AG04450 (cell line): Measurements from ENCODE around the gene DDX54. TPM values are rescaled to one million over a fixed set of nuclear protein-coding genes. Genes with fewer than 3 reads are reported as not detected.

Experiments used
- CTCF ChIA-PET: fragments of 300-600, 350-600 bp; formaldehyde crosslinking; extraction: SDS; loops from one replicate; lab custom pipeline; 2022; ENCODE audit warnings: antibody characterized with exemption, inconsistent platforms; lab: Charles Lee
- POLR2A ChIA-PET: fragments of 350-600 bp; formaldehyde crosslinking; extraction: SDS; loops from one replicate; lab custom pipeline; 2021; ENCODE audit warnings: antibody characterized with exemption, inconsistent platforms; lab: Yijun Ruan, JAX
- DNase-seq: peaks from one replicate; pipeline ENCODE4 v3.0.0-alpha.2; 2011; ENCODE audit warnings: low read depth, low spot score
- H3K27ac ChIP-seq: one replicate; pipeline ENCODE4 v1.5.1; 2012; ENCODE audit warnings: low read depth, low read length, control low read depth
- H3K27me3 ChIP-seq: one replicate; pipeline ENCODE4 v1.6.0; 2012; ENCODE audit warnings: low read length; ENCODE audit not compliant: control insufficient read depth, insufficient read depth
- H3K4me3 ChIP-seq: 2 replicates; pipeline ENCODE4 v1.5.1; 2011; ENCODE audit warnings: mild to moderate bottlenecking, low read depth, low read length, control low read depth
- H3K9me3 ChIP-seq: 2 replicates; pipeline ENCODE4 v1.5.1; 2012; ENCODE audit warnings: low read length; ENCODE audit not compliant: control insufficient read depth, insufficient read depth
- polyA plus RNA-seq: library from polyadenylated mRNA; depleted of rRNA; stranded (reverse); fragments of >200 nt; gene quantifications from 2 replicates; pipeline ENCODE4 v1.2.3, GENCODE V29; 2011
- TF ChIP-seq, protein P1 (sequence below): IDR thresholded peaks from 2 replicates; pipeline ENCODE4 v1.5.1; 2011; ENCODE audit warnings: low read depth, low read length, control low read depth, inconsistent platforms

DDX54 gene
- polyA plus RNA-seq, 1 experiment = 26.9 TPM

DNA sequence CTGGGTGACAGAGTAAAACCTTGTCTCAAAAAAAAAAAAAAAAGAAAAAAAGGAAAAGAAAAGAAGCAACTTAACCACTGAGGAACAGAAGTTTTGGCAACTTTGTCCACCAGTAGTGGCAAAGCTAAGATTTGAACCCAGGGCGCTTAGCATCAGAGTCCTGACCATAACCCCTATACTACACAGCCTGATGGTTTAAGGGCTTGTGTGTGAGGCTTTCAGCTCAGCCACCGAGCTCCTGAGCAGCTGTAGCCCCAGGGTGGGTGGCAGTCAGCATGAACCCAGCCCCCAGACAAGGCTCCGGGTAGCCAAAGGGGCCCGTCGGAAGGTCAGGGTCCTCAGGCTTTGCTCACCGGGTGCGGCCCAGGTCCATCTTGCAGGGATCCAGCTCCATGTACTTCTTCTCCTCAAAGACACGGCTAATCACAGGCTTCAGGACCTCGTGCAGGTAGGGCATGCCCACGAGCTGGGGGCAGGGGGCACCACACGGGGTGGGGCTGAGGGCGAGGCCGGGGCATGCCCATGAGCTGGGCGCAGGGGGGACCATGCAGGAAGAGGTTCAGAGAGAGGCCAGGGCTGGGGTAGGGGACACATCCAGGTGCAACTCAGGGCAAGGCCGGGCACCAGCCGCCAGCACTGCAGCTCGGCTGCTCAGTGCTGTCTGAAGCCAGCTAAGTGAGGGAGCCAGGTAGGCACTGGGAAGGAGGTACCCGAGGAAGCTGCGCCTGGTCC, 70.7 kb downstream of the DDX54 start:
- no peak for DNase-seq
- ChIA-PET CTCF (no interaction called here), POLR2A (no interaction called here)
- TF ChIP-seq, protein P1, sequence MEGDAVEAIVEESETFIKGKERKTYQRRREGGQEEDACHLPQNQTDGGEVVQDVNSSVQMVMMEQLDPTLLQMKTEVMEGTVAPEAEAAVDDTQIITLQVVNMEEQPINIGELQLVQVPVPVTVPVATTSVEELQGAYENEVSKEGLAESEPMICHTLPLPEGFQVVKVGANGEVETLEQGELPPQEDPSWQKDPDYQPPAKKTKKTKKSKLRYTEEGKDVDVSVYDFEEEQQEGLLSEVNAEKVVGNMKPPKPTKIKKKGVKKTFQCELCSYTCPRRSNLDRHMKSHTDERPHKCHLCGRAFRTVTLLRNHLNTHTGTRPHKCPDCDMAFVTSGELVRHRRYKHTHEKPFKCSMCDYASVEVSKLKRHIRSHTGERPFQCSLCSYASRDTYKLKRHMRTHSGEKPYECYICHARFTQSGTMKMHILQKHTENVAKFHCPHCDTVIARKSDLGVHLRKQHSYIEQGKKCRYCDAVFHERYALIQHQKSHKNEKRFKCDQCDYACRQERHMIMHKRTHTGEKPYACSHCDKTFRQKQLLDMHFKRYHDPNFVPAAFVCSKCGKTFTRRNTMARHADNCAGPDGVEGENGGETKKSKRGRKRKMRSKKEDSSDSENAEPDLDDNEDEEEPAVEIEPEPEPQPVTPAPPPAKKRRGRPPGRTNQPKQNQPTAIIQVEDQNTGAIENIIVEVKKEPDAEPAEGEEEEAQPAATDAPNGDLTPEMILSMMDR = no peak
- H3K27ac ChIP-seq = no peak overlapping the region
- H3K4me3 ChIP-seq = no peak overlapping the region
- H3K27me3 ChIP-seq = peaks cover 8% of the 10 kb centered on the region
- no peaks in the 10 kb centered on the region; the same call in 1 of the 2 replicates for H3K9me3 ChIP-seq

DNA sequence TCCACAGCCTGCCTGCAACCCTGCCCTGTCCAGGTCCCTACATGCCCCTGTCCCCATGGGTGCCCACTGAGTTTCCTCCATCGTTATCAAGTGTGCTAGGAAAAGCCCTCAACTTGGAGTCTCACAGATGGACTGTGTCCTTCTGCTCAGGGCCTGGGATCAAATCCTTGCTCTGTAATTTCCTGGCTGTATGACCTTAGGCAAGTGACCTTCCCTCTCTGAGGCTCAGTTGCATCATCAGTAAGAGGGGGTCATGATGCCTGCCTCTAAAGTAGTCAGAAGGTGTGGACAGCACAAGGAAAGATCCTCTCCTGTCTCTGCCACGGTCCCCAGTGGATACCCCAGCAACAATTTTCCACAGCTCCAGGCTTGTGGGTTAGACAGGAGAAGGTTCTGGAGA, 71.9 kb downstream of the DDX54 start:
- TF ChIP-seq, protein P1 = no peak
- H3K4me3 ChIP-seq = no peak overlapping the region
- ChIA-PET POLR2A (no interaction called here), CTCF (no interaction called here)
- H3K27me3 ChIP-seq = peaks cover 8% of the 10 kb centered on the region
- DNase-seq = no peak
- H3K27ac ChIP-seq = no peak overlapping the region
- H3K9me3 ChIP-seq = no peaks in the 10 kb centered on the region; the same call in 1 of the 2 replicates

DNA sequence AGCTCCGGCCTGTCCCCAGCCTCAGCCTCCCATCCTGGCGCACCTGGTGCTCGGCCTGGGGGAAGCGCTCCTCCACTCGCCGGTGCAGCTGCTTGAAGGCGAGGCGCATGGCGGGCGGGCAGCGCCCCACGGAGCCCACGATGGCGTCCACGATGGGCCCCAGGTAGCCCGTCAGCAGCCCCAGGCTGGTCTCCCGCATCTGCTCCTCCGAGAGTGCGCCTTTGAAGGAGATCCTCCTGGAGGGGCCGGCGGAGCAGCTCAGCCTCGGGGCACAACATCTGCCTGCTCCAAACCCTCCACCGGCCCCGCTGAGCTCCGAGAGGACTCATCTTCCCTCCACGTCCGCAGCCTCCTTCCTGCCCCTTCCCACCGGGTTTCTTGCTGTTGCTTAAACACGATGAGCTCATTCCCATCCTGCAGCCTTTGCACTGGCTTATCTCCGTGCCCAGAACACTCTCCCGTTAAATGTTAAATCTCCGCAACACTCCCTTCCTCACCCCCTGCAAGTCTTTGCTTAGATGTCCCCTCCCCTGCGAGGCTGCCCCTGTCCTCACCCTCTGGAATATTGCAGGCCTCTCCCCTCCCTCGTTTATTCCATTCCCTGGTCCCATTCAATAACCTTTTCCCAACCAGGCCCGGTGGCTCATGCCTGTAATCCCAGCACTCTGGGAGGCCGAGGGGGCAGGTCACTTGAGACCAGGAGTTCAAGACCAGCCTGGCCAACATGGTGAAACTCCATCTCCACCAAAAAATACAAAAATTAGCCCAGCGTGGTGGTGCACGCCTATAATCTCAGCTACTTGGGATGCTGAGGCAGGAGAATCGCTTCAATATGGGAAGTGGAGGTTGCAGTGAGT, 73.0 kb downstream of the DDX54 start:
- H3K27me3 ChIP-seq = peaks cover 11% of the 10 kb centered on the region
- no peak for DNase-seq
- no peak overlapping the region for H3K4me3 ChIP-seq
- no peaks in the 10 kb centered on the region; the same call in 1 of the 2 replicates for H3K9me3 ChIP-seq
- POLR2A ChIA-PET = no interaction called here
- TF ChIP-seq, protein P1 = no peak
- CTCF ChIA-PET = no interaction called here
- no peak overlapping the region for H3K27ac ChIP-seq

DNA sequence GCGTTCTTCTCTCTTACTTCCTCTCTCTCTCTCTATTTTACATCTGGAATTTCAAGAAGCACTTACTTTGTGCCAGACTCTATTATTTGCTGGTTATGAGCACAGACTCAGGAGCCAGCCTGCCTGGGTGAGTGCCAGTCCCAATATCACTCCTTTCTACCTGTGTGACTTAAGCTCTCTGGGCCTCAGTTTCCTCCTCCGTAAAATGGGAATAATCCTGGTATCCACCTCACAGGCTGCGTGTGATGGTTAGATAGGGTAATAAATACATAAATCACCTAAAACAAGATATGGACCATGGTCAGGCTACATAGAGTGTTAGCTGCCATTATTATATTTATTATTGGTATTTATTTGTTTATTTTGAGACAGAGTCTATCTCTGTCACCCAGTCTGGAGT, 74.0 kb downstream of the DDX54 start:
- no peak for DNase-seq
- POLR2A ChIA-PET = no interaction called here
- TF ChIP-seq, protein P1 = no peak
- Histone ChIP-seq H3K4me3 (no peak overlapping the region), H3K9me3 (no peaks in the 10 kb centered on the region; the same call in 1 of the 2 replicates), H3K27me3 (peaks cover 8% of the 10 kb centered on the region), H3K27ac (no peak overlapping the region)
- CTCF ChIA-PET = no interaction called here
